Endothelial cell of umbilical vein (primary cell): ENCODE measurements around the gene GSDME.

ENCODE experiments used
- CTCF ChIP-seq, 2 donors: IDR thresholded peaks; 1 replicate in 1 of 2; 2 replicates in 1 of 2; pipeline ENCODE4 v1.5.1; 2011; ENCODE audit warnings: low read length in 2 of 2, mild to moderate bottlenecking in 2 of 2, moderate library complexity in 2 of 2, control low read depth in 1 of 2, inconsistent platforms in 1 of 2, low read depth in 1 of 2; ENCODE audit not compliant: insufficient read depth in 1 of 2; ENCODE audit errors: extremely low read depth in 1 of 2
- MAX ChIP-seq: IDR thresholded peaks from 2 replicates; pipeline ENCODE4 v1.6.1; 2011; ENCODE audit not compliant: insufficient read depth, insufficient read length

- TF ChIP-seq CTCF (IDR thresholded peaks at IDR 0.05; ENCODE audit: extremely low read depth in 1 of 2, insufficient read depth in 1 of 2, low read depth in 1 of 2, low read length in 2 of 2) (no peak), MAX (no peak)
Measured at GRCh38 chr7:24729365-24730017, 27.8 kb downstream of the GSDME start.
